Right kidney (tissue), 1 donor: ENCODE data around the gene ADRA2C.
"Not testable (repeated sequence)": the region's sequence is repeated elsewhere in the genome, so short reads cannot be mapped to it uniquely, and the experiment has no call there.

ENCODE experiments used
- DNase-seq: peaks from one replicate; pipeline ENCODE4 v3.0.0-alpha.2; 2016

The ADRA2C gene

GRCh38 chr4:3812211-3812934, 46.2 kb downstream of the ADRA2C start:
- DNase-seq, result no peak

GRCh38 chr4:3813151-3814052, 47.2 kb downstream of the ADRA2C start:
- DNase-seq, result no peak

- no peak for DNase-seq
Measured at GRCh38 chr4:3814053-3814570, 47.9 kb downstream of the ADRA2C start.

GRCh38 chr4:3814838-3815237, 48.7 kb downstream of the ADRA2C start:
- not testable (repeated sequence) for DNase-seq

GRCh38 chr4:3816256-3816825, 50.2 kb downstream of the ADRA2C start:
- DNase-seq, result no peak

GRCh38 chr4:3816983-3817960, 51.1 kb downstream of the ADRA2C start:
- no peak for DNase-seq
